Memory B cell (primary cell): ENCODE data around the gene EDEM2.
"Not testable (repeated sequence)": the region's sequence is repeated elsewhere in the genome, so short reads cannot be mapped to it uniquely, and the experiment has no call there.

Source experiments
- ATAC-seq: fragments of 150-1000 bp; cut with Tn5 transposase; 2 replicates; pipeline ENCODE4 v1.10.0; 2021; ENCODE audit warnings: low read depth, mild to moderate bottlenecking, moderate library complexity
- DNase-seq, 2 donors: peaks; one replicate each; pipeline ENCODE4 v3.0.0; 2022; ENCODE audit warnings: low spot score in 2 of 2
- H3K27ac Mint-ChIP-seq: one replicate; pipeline ENCODE4 v1.8.0; 2022; ENCODE audit warnings: mild to moderate bottlenecking, moderate library complexity, mixed read lengths
- H3K27me3 Mint-ChIP-seq: one replicate; pipeline ENCODE4 v1.8.0; 2022; ENCODE audit warnings: mixed read lengths
- H3K36me3 Mint-ChIP-seq: one replicate; pipeline ENCODE4 v1.8.0; 2022; ENCODE audit warnings: mild to moderate bottlenecking, mixed read lengths
- H3K4me1 Mint-ChIP-seq: one replicate; pipeline ENCODE4 v1.8.0; 2022; ENCODE audit warnings: mixed read lengths
- H3K4me3 Mint-ChIP-seq: one replicate; pipeline ENCODE4 v1.8.0; 2022; ENCODE audit warnings: mild to moderate bottlenecking, moderate library complexity, mixed read lengths
- H3K9me3 Mint-ChIP-seq: one replicate; pipeline ENCODE4 v1.8.0; 2022; ENCODE audit warnings: mixed read lengths

EDEM2 gene, protein sequence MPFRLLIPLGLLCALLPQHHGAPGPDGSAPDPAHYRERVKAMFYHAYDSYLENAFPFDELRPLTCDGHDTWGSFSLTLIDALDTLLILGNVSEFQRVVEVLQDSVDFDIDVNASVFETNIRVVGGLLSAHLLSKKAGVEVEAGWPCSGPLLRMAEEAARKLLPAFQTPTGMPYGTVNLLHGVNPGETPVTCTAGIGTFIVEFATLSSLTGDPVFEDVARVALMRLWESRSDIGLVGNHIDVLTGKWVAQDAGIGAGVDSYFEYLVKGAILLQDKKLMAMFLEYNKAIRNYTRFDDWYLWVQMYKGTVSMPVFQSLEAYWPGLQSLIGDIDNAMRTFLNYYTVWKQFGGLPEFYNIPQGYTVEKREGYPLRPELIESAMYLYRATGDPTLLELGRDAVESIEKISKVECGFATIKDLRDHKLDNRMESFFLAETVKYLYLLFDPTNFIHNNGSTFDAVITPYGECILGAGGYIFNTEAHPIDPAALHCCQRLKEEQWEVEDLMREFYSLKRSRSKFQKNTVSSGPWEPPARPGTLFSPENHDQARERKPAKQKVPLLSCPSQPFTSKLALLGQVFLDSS

DNA sequence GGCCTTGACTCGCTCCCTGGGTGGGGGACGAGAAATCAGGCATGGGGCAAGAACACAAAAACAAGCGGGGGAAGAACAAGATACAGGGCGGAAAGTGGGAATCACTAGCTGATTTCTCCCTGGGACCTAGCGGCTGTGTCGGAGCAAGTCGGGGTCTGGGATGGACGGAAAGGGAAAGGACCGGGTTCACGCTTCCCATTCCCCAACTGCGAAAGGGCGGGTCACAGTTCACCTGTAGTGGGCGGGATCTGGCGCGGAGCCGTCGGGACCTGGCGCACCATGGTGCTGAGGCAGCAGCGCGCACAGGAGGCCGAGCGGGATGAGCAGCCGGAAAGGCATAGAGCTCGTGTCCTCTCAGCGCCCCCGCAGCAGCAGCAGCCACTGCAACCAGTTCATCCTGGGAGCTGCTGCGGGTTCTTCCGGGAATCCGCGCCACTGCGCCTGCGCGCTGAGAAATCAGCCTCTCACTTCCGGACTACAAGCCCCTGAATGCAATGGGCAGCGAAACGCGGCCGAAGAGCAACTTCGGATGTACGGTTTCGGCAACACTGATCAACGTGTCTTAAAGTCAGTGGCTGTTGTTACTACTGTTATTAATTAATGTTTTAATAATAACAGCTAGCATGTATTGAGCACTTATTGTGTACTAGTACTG, at the start of gene EDEM2:
Gene EDEM2, minus strand, starts transcription at position 417 of the 655 bp plus-strand sequence. Its CDS starts 78 bp downstream, at position 339.
- DNase-seq: peak; percentile 81 to 84
- H3K4me3 Mint-ChIP-seq: peak within 1 kb of the TSS; percentile 95
- H3K27ac Mint-ChIP-seq: peak within 1 kb of the TSS; percentile 88
- no peaks in the 10 kb centered on the region for H3K9me3 Mint-ChIP-seq
- H3K36me3 Mint-ChIP-seq: peaks cover 8% of the 10 kb centered on the region
- H3K4me1 Mint-ChIP-seq: peaks cover 29% of the 10 kb centered on the region
- ATAC-seq: peak; percentile 65
- no peaks in the 10 kb centered on the region for H3K27me3 Mint-ChIP-seq

DNA sequence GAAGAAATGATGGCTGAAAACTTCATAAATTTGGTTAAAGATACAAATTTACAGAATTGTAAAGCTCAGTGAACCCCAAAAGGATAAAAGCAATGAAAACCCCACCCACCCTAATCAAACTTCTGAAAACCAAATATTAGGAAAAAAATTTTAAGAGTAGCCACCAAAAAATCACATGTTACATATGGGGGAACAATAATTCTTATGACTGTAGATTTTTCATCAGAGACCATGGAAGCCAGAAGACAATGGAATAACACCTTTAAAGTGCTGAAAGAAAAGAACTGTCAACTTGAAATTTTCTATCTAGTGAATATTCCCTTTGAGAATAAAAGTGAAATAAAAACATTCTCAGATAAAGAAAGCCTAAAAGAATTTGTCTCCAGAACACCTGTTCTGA, 49.2 kb upstream of the EDEM2 start:
- no peak for ATAC-seq
- Mint-ChIP-seq H3K27me3 (no peaks in the 10 kb centered on the region), H3K27ac (no peak overlapping the region), H3K4me1 (no peaks in the 10 kb centered on the region), H3K4me3 (no peak overlapping the region), H3K36me3 (peaks cover 29% of the 10 kb centered on the region), H3K9me3 (peaks cover 9% of the 10 kb centered on the region)
- no peak for DNase-seq

DNA sequence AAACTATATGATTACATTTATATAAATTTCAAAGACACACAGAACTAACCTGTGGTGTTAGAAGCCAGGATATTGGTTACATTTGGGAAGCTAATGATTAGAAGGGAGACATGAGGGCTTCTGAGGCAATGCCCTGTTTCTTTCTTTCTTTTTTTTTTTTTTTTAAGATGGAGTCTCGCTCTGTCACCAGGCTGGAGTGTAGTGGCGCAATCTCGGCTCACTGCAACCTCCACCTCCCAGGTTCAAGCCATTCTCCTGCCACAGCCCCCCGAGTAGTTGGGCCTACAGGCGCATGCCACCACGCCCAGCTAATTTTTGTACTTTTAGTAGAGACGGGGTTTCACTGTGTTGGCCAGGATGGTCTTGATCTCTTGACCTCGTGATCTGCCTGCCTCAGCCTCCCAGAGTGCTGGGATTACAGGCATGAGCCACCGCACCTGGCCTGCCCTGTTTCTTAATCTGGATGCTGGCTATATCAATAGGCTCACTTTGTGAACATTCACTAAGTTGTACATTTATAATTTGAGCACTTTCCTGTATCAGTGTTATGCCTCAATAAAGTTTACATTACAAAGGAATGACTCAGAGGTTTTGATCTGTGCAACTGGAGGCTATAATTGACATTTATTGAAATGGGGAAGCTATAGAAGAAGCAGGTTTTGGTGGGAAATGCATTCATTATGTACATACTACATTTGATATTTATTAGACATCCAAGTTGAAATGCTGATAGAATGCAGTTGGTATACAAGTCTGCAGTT, 46.1 kb upstream of the EDEM2 start:
- Mint-ChIP-seq H3K9me3 (peaks cover 13% of the 10 kb centered on the region), H3K36me3 (peaks cover 37% of the 10 kb centered on the region)
- not testable (repeated sequence) for DNase-seq, H3K27ac Mint-ChIP-seq, ATAC-seq, H3K4me3 Mint-ChIP-seq, H3K27me3 Mint-ChIP-seq, H3K4me1 Mint-ChIP-seq

DNA sequence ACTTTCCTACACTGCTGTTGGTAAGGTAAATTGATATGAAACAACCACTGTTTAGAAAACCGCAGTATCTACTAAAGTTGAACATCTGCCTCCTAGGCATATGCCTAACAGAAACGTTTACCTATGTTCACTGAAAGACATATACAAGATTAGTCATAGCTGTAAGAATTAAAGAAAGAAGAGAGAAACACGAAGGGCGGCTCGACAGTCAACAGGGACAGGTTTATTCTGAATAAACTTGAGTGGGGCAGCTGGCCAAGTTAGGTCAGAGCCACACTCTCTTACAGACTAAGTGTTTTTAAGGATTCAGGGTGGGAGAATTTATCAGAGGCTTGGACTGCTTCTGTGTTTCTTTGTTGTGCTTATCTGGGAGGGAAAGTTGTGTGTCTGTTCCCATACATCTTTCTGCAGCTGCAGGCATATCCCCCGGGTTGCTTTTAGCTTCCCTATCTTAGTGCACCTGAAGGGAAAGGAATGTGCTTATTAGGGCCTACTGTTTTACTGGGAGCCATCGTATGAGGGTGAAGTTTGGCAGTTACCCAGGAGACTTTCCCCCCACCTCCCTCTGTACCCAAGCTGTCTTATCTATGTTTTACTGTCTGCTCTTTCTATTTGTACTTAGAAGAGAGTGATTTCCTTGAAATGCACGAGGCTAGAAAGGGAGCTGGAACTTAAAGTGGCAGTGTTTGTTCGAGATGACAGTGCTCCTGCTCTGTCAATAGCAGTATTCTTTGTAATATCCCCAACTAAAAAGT, 45.2 kb upstream of the EDEM2 start:
- ATAC-seq: no peak
- Mint-ChIP-seq H3K27ac (no peak overlapping the region), H3K27me3 (no peaks in the 10 kb centered on the region), H3K36me3 (peaks cover 36% of the 10 kb centered on the region), H3K9me3 (peaks cover 13% of the 10 kb centered on the region), H3K4me3 (no peak overlapping the region), H3K4me1 (no peaks in the 10 kb centered on the region)
- no peak for DNase-seq

DNA sequence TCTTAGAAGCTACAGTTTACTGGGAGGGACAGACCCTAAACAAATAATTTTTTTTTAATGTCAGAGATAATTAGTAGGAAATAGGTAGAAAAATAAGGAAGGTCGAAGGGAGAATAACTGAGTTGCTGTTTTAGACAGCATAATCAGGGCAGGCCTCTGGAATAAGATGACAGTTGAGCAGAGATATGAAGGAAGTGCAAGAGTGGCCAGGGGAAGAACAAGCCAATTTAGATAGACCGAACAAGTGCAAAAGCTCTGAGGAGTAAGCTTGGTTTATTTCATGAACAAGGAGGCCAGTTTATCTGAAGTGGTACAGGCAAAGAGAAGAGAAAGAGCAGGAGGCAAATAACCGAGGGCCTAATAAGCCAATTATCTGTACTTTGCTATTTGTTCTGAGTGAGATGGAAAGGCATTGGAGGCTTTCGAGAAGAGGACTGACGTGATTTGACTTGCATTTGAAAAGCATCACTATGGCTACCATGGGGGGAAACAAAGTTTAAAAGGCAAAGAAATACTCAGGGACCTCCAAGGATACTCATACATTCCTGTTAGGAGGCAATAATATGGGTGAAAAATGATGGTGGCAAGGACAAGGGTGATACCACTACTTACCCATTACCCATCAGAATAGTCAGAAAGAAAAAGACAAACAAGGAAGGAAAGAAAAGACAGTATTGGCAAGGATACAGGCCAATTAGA, 44.4 kb upstream of the EDEM2 start:
- Mint-ChIP-seq H3K27me3 (no peaks in the 10 kb centered on the region), H3K4me1 (peaks cover 2% of the 10 kb centered on the region), H3K9me3 (peaks cover 8% of the 10 kb centered on the region), H3K4me3 (no peak overlapping the region), H3K36me3 (peaks cover 29% of the 10 kb centered on the region), H3K27ac (no peak overlapping the region)
- ATAC-seq: no peak
- no peak for DNase-seq

DNA sequence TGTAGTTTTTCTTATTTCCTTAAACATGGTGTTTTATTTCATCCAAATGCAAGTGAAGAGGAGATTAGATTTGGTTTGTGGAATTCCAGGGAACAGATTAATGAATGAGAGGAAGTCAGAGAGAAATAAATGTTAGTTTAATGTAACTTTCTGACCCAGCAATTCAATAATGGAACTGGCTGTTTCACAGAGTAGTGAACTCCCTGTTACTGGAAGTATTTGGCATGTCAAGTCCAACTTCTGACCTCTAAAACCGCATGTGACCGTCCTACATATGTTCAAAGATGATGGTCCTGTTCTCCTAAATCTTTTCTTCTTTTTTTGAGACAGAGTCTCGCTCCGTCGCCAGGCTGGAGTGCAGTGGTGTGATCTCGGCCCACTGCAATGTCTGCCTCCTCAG, 43.4 kb upstream of the EDEM2 start:
- DNase-seq (no peak), ATAC-seq (no peak)
- Mint-ChIP-seq H3K4me1 (peaks cover 2% of the 10 kb centered on the region), H3K27me3 (no peaks in the 10 kb centered on the region), H3K4me3 (no peak overlapping the region), H3K27ac (no peak overlapping the region), H3K9me3 (peaks cover 6% of the 10 kb centered on the region), H3K36me3 (peaks cover 25% of the 10 kb centered on the region)

DNA sequence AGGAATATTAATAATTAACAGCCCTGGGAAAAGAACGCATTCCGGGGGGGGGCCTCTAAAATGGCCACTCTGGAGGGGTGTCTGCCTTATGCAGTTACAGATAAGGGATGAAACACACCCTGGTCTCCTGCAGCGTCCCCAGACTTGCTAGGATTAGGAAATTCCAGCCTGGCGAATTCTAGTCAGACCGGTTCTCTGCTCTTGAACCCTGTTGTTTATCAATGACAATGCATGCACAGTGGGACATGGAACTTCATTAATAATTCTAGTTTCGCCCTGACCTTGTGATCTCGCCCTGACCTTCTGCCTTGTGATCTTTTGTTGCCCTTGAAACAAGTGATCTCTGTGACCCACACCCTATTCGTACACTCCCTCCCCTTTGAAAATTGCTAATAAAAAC, 42.1 kb upstream of the EDEM2 start:
- peaks cover 28% of the 10 kb centered on the region for H3K36me3 Mint-ChIP-seq
- not testable (repeated sequence) for H3K27ac Mint-ChIP-seq, H3K4me3 Mint-ChIP-seq, H3K27me3 Mint-ChIP-seq, H3K9me3 Mint-ChIP-seq, ATAC-seq, DNase-seq, H3K4me1 Mint-ChIP-seq

DNA sequence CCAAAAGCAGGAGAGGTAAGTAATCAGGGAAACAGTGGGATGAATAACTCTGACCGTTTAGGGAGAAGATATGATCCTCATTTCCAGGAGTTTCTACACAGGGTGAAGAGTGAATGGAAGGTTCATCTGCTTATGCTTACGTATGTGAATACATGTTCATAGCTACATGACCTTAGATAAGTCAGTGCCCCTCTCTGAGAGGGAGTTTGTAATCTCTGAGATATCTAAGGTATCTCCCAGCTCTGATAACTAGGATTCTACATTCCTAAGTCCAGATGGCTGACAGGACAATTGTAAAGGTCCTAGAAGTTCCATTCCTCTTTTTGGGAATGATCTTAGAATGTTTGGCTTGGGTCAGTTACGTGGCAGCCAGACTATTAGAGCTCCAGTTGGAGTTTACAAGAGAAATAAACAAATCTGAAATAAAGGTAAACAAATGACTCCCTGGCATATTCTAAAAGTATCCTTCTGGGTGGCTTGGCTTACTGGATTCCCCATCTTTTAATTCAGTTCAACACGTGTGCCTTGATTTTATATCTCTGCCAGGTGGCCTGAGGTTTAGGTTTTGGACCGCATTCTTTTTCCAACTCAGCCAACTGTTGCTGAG, 40.6 kb upstream of the EDEM2 start:
- Mint-ChIP-seq H3K9me3 (peaks cover 5% of the 10 kb centered on the region), H3K27ac (no peak overlapping the region), H3K4me1 (peaks cover 2% of the 10 kb centered on the region), H3K4me3 (no peak overlapping the region), H3K36me3 (peaks cover 22% of the 10 kb centered on the region), H3K27me3 (no peaks in the 10 kb centered on the region)
- no peak for DNase-seq
- no peak for ATAC-seq

DNA sequence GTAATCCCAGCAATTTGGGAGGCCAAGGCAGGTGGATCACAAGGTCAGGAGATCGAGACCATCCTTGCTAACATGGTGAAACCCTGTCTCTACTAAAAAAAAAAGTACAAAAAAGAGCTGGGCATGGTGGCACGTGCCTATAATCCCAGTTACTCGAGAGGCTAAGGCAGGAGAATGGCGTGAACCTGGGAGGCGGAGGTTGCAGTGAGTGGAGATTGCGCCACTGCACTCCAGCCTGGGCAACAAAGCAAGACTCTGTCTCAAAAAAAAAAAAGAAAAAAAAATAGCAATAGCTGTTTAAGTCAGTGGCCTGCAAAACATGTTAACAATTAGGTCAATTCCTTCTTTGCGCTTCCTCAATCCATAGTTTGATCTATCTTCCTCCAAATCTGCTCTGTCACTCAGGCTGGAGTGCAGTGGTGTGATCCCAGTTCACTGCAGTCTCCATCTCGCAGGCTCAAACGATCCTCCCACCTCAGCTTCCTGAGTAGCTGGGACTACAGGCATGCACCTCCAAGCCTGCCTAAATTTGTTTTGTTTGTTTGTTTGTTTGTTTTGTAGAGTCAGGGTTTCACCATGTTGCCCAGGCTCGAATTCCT, 39.7 kb upstream of the EDEM2 start:
- H3K27me3 Mint-ChIP-seq, H3K27ac Mint-ChIP-seq, DNase-seq, H3K4me3 Mint-ChIP-seq, H3K4me1 Mint-ChIP-seq, ATAC-seq, H3K9me3 Mint-ChIP-seq: not testable (repeated sequence)
- H3K36me3 Mint-ChIP-seq: peaks cover 23% of the 10 kb centered on the region

DNA sequence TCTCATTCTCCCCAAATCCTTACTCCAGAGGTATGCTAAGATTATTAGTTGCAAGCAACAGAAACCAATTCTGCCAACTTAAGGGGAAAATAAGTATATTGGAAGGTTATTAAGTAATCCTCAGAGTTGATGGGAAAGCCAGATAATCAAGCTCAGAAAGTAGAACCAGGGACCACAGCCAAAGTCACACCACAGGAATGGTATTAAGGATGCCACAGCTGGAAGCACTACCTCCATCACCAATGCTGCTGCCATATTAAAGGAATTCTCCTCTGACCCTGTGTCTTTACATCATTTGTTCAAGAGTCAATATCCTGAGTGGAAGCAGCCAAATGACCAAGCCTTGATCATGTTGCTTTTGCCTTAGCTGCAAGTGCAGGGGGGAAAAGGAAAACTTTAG, 34.6 kb upstream of the EDEM2 start:
- no peak overlapping the region for H3K27ac Mint-ChIP-seq

DNA sequence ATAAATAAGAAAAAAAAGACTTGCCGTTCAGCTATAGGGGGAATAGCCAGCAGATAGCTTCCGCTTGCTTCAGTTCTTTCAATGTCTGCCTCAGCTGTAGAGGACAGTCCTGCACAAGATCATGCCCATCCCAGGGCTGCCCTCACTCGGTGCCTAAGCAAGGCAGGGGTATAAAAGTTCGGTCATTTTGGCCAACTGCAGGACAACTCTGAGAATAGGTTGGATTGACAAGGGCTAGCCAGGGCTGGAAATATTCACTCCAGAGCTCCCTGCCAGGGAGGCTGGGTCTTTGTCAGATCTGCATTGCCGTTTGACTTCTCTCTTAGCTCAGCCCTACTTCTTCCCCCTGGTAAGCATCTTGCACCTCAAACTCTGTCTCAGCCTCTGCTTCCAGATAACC, 33.1 kb upstream of the EDEM2 start:
- H3K27ac Mint-ChIP-seq: no peak overlapping the region
- H3K4me3 Mint-ChIP-seq: no peak overlapping the region
- no peaks in the 10 kb centered on the region for H3K9me3 Mint-ChIP-seq
- H3K4me1 Mint-ChIP-seq: no peaks in the 10 kb centered on the region
- no peaks in the 10 kb centered on the region for H3K27me3 Mint-ChIP-seq
- DNase-seq (no peak), ATAC-seq (no peak)
- peaks cover 13% of the 10 kb centered on the region for H3K36me3 Mint-ChIP-seq

More for the DNA sequence above, 34.6 kb upstream of the EDEM2 start:
- Mint-ChIP-seq H3K36me3 (peaks cover 10% of the 10 kb centered on the region), H3K4me1 (no peaks in the 10 kb centered on the region), H3K4me3 (no peak overlapping the region), H3K27me3 (no peaks in the 10 kb centered on the region), H3K9me3 (no peaks in the 10 kb centered on the region)
- DNase-seq (no peak), ATAC-seq (no peak)
